Measurements from ENCODE around the gene HES5.
"Not testable (repeated sequence)": the region's sequence is repeated elsewhere in the genome, so short reads cannot be mapped to it uniquely, and the experiment has no call there.

- TF ChIP-seq MYC (IDR thresholded peaks at IDR 0.05; ENCODE audit: low read depth, low read length); CTCF (IDR thresholded peaks at IDR 0.05; ENCODE audit: extremely low read depth in 1 of 2, insufficient read depth in 1 of 2, low read depth in 1 of 2, low read length in 2 of 2); EZH2 (IDR thresholded peaks at IDR 0.05; ENCODE audit: borderline replicate concordance, low read depth, low read length, severe bottlenecking): not testable (repeated sequence)
These were observed 38.2 kb upstream of the HES5 start for GRCh38 chr1:2568187-2568816.

All from endothelial cell of umbilical vein (primary cell).